Measurements from ENCODE around the gene PCDH15. TPM values are rescaled to one million over a fixed set of nuclear protein-coding genes. Genes with fewer than 3 reads are reported as not detected.

The PCDH15 gene
- 1 to 10 TPM; 4.0 to 6.8 (median 4.8) TPM for polyA plus RNA-seq (ENCODE audit: insufficient read length in 4 of 4)

- DNase-seq (ENCODE audit: low read depth in 4 of 4, low spot score in 3 of 4): peak; percentile 37 to 60 (median 46)
Measured at GRCh38 chr10:54800741-54801421, at the start of gene PCDH15. PCDH15 (minus strand) TSS chr10:54801231; CDS start chr10:54664262, 136,969 bp downstream.

GRCh38 chr10:54843932-54844331 is 42.9 kb upstream of the PCDH15 start:
- no peak for DNase-seq (ENCODE audit: low read depth in 4 of 4, low spot score in 3 of 4)

- no peak for DNase-seq (ENCODE audit: low read depth in 4 of 4, low spot score in 3 of 4)
Measured at GRCh38 chr10:54843085-54843646, 42.1 kb upstream of the PCDH15 start.

- DNase-seq (ENCODE audit: low read depth in 4 of 4, low spot score in 3 of 4): no peak
Measured at GRCh38 chr10:54837479-54837878, 36.4 kb upstream of the PCDH15 start.

- DNase-seq (ENCODE audit: low read depth in 4 of 4, low spot score in 3 of 4): no peak
Measured at GRCh38 chr10:54833029-54833428, 32.0 kb upstream of the PCDH15 start.

GRCh38 chr10:54826994-54827560 is 26.0 kb upstream of the PCDH15 start:
- DNase-seq (ENCODE audit: low read depth in 4 of 4, low spot score in 3 of 4): no peak

GRCh38 chr10:54815583-54815982 is 14.6 kb upstream of the PCDH15 start:
- no peak for DNase-seq (ENCODE audit: low read depth in 4 of 4, low spot score in 3 of 4)

GRCh38 chr10:54808186-54808935 is 7.3 kb upstream of the PCDH15 start:
- DNase-seq (ENCODE audit: low read depth in 4 of 4, low spot score in 3 of 4): no peak

GRCh38 chr10:54799506-54799905 is 1.5 kb downstream of the PCDH15 start:
- DNase-seq (ENCODE audit: low read depth in 4 of 4, low spot score in 3 of 4): no peak

GRCh38 chr10:54797636-54798321 is 3.3 kb downstream of the PCDH15 start:
- DNase-seq (ENCODE audit: low read depth in 4 of 4, low spot score in 3 of 4): no peak

- no peak for DNase-seq (ENCODE audit: low read depth in 4 of 4, low spot score in 3 of 4)
Measured at GRCh38 chr10:54796881-54797280, 4.2 kb downstream of the PCDH15 start.

- no peak for DNase-seq (ENCODE audit: low read depth in 4 of 4, low spot score in 3 of 4)
Measured at GRCh38 chr10:54776622-54777021, 24.4 kb downstream of the PCDH15 start.

- no peak for DNase-seq (ENCODE audit: low read depth in 4 of 4, low spot score in 3 of 4)
Measured at GRCh38 chr10:54772468-54773122, 28.4 kb downstream of the PCDH15 start.

GRCh38 chr10:54769051-54769450 is 32.0 kb downstream of the PCDH15 start:
- no peak for DNase-seq (ENCODE audit: low read depth in 4 of 4, low spot score in 3 of 4)

GRCh38 chr10:54758791-54759190 is 42.2 kb downstream of the PCDH15 start:
- DNase-seq (ENCODE audit: low read depth in 4 of 4, low spot score in 3 of 4): no peak

- no peak for DNase-seq (ENCODE audit: low read depth in 4 of 4, low spot score in 3 of 4)
Measured at GRCh38 chr10:54749623-54750022, 51.4 kb downstream of the PCDH15 start.

GRCh38 chr10:54745436-54745835 is 55.6 kb downstream of the PCDH15 start:
- no peak for DNase-seq (ENCODE audit: low read depth in 4 of 4, low spot score in 3 of 4)

GRCh38 chr10:54742416-54742815 is 58.6 kb downstream of the PCDH15 start:
- DNase-seq (ENCODE audit: low read depth in 4 of 4, low spot score in 3 of 4): no peak

- DNase-seq (ENCODE audit: low read depth in 4 of 4, low spot score in 3 of 4): no peak
Measured at GRCh38 chr10:54728511-54728910, 72.5 kb downstream of the PCDH15 start.

- DNase-seq (ENCODE audit: low read depth in 4 of 4, low spot score in 3 of 4): no peak
Measured at GRCh38 chr10:54722075-54722474, 79.0 kb downstream of the PCDH15 start.
